Esophagus (tissue), 2 donors: ENCODE data around the gene HIVEP2. TPM values are rescaled to one million over a fixed set of nuclear protein-coding genes. Genes with fewer than 3 reads are reported as not detected.

Experiments
- H3K27ac ChIP-seq, 2 donors: one replicate each; pipeline ENCODE4 v1.5.1; 2013; ENCODE audit warnings: low read depth in 2 of 2, mild to moderate bottlenecking in 2 of 2, inconsistent platforms in 1 of 2, low read length in 1 of 2, moderate library complexity in 1 of 2
- H3K27me3 ChIP-seq, 2 donors: one replicate each; pipeline ENCODE4 v1.6.1; 2013; ENCODE audit warnings: low read length in 2 of 2, control low read depth in 1 of 2, mild to moderate bottlenecking in 1 of 2; ENCODE audit not compliant: insufficient read depth in 2 of 2, control insufficient read depth in 1 of 2
- H3K36me3 ChIP-seq, 2 donors: one replicate each; pipeline ENCODE4 v1.6.1; 2013; ENCODE audit warnings: low read length in 1 of 2; ENCODE audit not compliant: control insufficient read depth in 2 of 2, insufficient read depth in 2 of 2
- H3K4me1 ChIP-seq, 2 donors: one replicate each; pipeline ENCODE4 v1.6.1; 2013; ENCODE audit warnings: low read length in 1 of 2; ENCODE audit not compliant: control insufficient read depth in 2 of 2, insufficient read depth in 2 of 2
- H3K4me3 ChIP-seq, 2 donors: one replicate each; pipeline ENCODE4 v1.5.1; 2013; ENCODE audit warnings: low read length in 2 of 2, mild to moderate bottlenecking in 2 of 2, low read depth in 1 of 2, moderate library complexity in 1 of 2
- H3K9me3 ChIP-seq, 2 donors: one replicate each; pipeline ENCODE4 v1.6.1; 2013; ENCODE audit warnings: mild to moderate bottlenecking in 2 of 2, low read depth in 1 of 2, low read length in 1 of 2, moderate library complexity in 1 of 2; ENCODE audit not compliant: control insufficient read depth in 2 of 2, insufficient read depth in 1 of 2
- WGBS, 2 donors: extraction: QIAGEN DNeasy Blood & Tissue Kit; methylation state at CpG; one replicate each; pipeline ENCODE4 v1.1.7; 2013; 5-methylcytosine and 5-hydroxymethylcytosine counted together
- polyA plus RNA-seq, 2 donors: library from polyadenylated mRNA; stranded (reverse); fragments of 200-250 nt; gene quantifications; one replicate each; pipeline ENCODE4 v1.2.3, GENCODE V29; 2013
- donor health status: healthy with polysubstance abuse.
- donor health status: Bipolar disorder and iron deficiency.

The HIVEP2 gene
- polyA plus RNA-seq, 2 donors: 3.0 to 4.8 TPM

GRCh38 chr6:142804490-142804889, 140.5 kb downstream of the HIVEP2 start:
- Histone ChIP-seq H3K27ac (no peak overlapping the region), H3K4me3 (no peak overlapping the region), H3K9me3 (no peaks in the 10 kb centered on the region), H3K27me3 (no peaks in the 10 kb centered on the region), H3K4me1 (no peaks in the 10 kb centered on the region), H3K36me3 (no peaks in the 10 kb centered on the region)

- Histone ChIP-seq H3K36me3 (no peaks in the 10 kb centered on the region), H3K27me3 (no peaks in the 10 kb centered on the region)
- 94 to 99% methylated on average over 2 of the region's 2 CpGs for WGBS, 2 donors
Observed at GRCh38 chr6:142803495-142804058, 141.4 kb downstream of the HIVEP2 start.

DNA sequence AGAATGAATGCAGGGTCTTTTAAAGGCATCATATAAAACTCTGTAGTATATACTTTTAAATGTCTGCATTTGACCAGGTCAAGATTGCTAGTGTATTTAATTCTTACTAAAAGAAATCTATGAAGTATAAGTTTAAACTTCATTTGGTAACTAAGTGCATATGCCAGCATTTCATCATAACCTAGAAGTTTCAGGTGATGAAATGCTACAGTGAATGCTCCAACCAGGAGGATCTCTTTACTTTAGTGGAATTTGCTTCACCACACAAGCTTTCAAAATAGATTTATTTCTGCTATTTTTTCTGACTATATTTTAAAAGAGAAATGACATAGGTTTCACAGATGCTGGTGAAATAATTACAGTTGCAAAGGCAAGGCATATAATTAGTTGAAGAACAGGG, 141.9 kb downstream of the HIVEP2 start:
- no peak overlapping the region for H3K27ac ChIP-seq
- no peaks in the 10 kb centered on the region for H3K4me1 ChIP-seq
- no peak overlapping the region for H3K4me3 ChIP-seq

More at GRCh38 chr6:142803495-142804058, 141.4 kb downstream of the HIVEP2 start:
- no peaks in the 10 kb centered on the region for H3K4me1 ChIP-seq
- no peak overlapping the region for H3K4me3 ChIP-seq
- H3K9me3 ChIP-seq: no peaks in the 10 kb centered on the region
- no peak overlapping the region for H3K27ac ChIP-seq

GRCh38 chr6:142802124-142802523, 142.9 kb downstream of the HIVEP2 start:
- H3K36me3 ChIP-seq: no peaks in the 10 kb centered on the region
- no peaks in the 10 kb centered on the region for H3K9me3 ChIP-seq
- no peaks in the 10 kb centered on the region for H3K27me3 ChIP-seq
- no peak overlapping the region for H3K4me3 ChIP-seq
- no peaks in the 10 kb centered on the region for H3K4me1 ChIP-seq
- 50 to 54% methylated on average over 1 of the region's 1 CpG for whole genome bisulfite sequencing, 2 donors
- H3K27ac ChIP-seq: no peak overlapping the region

More for the DNA sequence above, 141.9 kb downstream of the HIVEP2 start:
- H3K9me3 ChIP-seq: no peaks in the 10 kb centered on the region
- H3K27me3 ChIP-seq: no peaks in the 10 kb centered on the region
- H3K36me3 ChIP-seq: no peaks in the 10 kb centered on the region

GRCh38 chr6:142800240-142800639, 144.7 kb downstream of the HIVEP2 start:
- Histone ChIP-seq H3K27ac (no peak overlapping the region), H3K4me3 (no peak overlapping the region), H3K9me3 (no peaks in the 10 kb centered on the region), H3K27me3 (no peaks in the 10 kb centered on the region), H3K4me1 (no peaks in the 10 kb centered on the region), H3K36me3 (no peaks in the 10 kb centered on the region)

GRCh38 chr6:142799639-142800038, 145.3 kb downstream of the HIVEP2 start:
- no peaks in the 10 kb centered on the region for H3K4me1 ChIP-seq
- H3K27me3 ChIP-seq: no peaks in the 10 kb centered on the region
- no peak overlapping the region for H3K4me3 ChIP-seq
- 92 to 96% methylated on average over 1 of the region's 1 CpG for WGBS, 2 donors
- H3K9me3 ChIP-seq: no peaks in the 10 kb centered on the region
- H3K36me3 ChIP-seq: no peaks in the 10 kb centered on the region
- H3K27ac ChIP-seq: no peak overlapping the region

- H3K36me3 ChIP-seq: no peaks in the 10 kb centered on the region
- WGBS, 2 donors: 97 to 100% methylated on average over 1 of the region's 1 CpG
Observed at GRCh38 chr6:142797159-142797558, 147.8 kb downstream of the HIVEP2 start.

GRCh38 chr6:142796571-142796970, 148.4 kb downstream of the HIVEP2 start:
- no peaks in the 10 kb centered on the region for H3K36me3 ChIP-seq
- no peaks in the 10 kb centered on the region for H3K4me1 ChIP-seq
- no peak overlapping the region for H3K27ac ChIP-seq
- H3K9me3 ChIP-seq: no peaks in the 10 kb centered on the region
- no peak overlapping the region for H3K4me3 ChIP-seq
- WGBS, 2 donors: 89 to 97% methylated on average over 5 of the region's 5 CpGs
- H3K27me3 ChIP-seq: no peaks in the 10 kb centered on the region

More at GRCh38 chr6:142797159-142797558, 147.8 kb downstream of the HIVEP2 start:
- Histone ChIP-seq H3K4me1 (no peaks in the 10 kb centered on the region), H3K27me3 (no peaks in the 10 kb centered on the region), H3K9me3 (no peaks in the 10 kb centered on the region), H3K27ac (no peak overlapping the region), H3K4me3 (no peak overlapping the region)

GRCh38 chr6:142796024-142796423, 149.0 kb downstream of the HIVEP2 start:
- Histone ChIP-seq H3K36me3 (no peaks in the 10 kb centered on the region), H3K9me3 (no peaks in the 10 kb centered on the region), H3K4me1 (no peaks in the 10 kb centered on the region), H3K27ac (no peak overlapping the region), H3K4me3 (no peak overlapping the region), H3K27me3 (no peaks in the 10 kb centered on the region)
- WGBS, 2 donors: 87 to 96% methylated on average over 4 of the region's 4 CpGs

- H3K36me3 ChIP-seq: no peaks in the 10 kb centered on the region
- no peak overlapping the region for H3K27ac ChIP-seq
- WGBS, 2 donors: 74 to 76% methylated on average over 3 of the region's 3 CpGs
- H3K27me3 ChIP-seq: no peaks in the 10 kb centered on the region
- H3K4me1 ChIP-seq: no peaks in the 10 kb centered on the region
- no peak overlapping the region for H3K4me3 ChIP-seq
- no peaks in the 10 kb centered on the region for H3K9me3 ChIP-seq
Observed at GRCh38 chr6:142794424-142794823, 150.6 kb downstream of the HIVEP2 start.
